GM21737 (cell line): Measurements from ENCODE around the gene OR1C1.
"Not testable (repeated sequence)": the region's sequence is repeated elsewhere in the genome, so short reads cannot be mapped to it uniquely, and the experiment has no call there.

Source experiments
- ATAC-seq: cut with Tn5 transposase; IDR thresholded peaks from one replicate; pipeline ENCODE4 v1.9.1; 2021; ENCODE audit warnings: mild to moderate bottlenecking, moderate library complexity; ENCODE audit not compliant: unreplicated experiment

The OR1C1 gene

DNA sequence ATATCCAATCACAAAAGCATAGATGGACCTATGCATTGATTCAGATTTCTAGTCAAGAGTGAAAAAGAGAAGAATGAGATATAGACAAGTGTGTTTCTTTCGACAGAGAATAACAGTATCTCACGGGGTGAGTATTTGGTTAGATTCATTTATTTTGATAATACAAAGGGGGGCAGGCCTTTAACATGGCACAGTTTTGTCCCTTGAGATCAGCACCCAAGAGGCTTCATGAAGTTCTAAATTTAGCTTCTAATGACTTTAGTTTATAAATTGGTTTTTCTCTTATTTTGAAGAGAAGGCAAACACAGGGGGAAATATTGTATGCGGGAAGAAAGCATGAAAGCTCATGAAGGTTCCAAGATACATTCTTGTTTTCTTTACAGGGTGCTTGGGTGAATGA is at the start of gene OR1C1:
Gene OR1C1, minus strand, starts transcription at position 101 of the 400 bp plus-strand sequence. CDS start 2,150 bp downstream, outside the sequence.
- no peak for ATAC-seq

- ATAC-seq, result no peak
Measured at GRCh38 chr1:247797518-247797917, 37.2 kb upstream of the OR1C1 start.

- no peak for ATAC-seq
Measured at GRCh38 chr1:247769603-247770002, 9.2 kb upstream of the OR1C1 start.

- ATAC-seq, result not testable (repeated sequence)
Measured at GRCh38 chr1:247754311-247754710, 6.0 kb downstream of the OR1C1 start.

GRCh38 chr1:247749870-247750269 is 10.5 kb downstream of the OR1C1 start:
- no peak for ATAC-seq

DNA sequence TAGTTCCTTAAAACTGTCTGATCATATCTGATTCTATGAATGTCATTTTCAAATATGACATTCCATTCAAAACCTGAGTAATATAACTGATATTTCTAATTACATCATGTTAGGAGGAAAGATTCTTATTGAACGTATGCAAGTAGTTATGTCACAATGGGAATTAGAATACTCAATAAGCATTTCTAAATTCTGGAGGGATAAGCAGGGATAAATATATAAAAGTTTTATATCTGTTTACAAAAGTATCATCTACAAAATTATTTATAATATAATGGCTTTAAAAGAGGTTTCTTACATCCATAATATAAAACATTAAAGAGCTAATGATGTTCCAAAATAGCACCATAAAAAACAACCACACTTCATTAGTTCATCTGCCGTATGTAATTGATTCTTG is 12.3 kb downstream of the OR1C1 start, which contains the start of gene OR14A2:
Gene OR14A2, minus strand, starts transcription at position 101 of the 400 bp plus-strand sequence.
- no peak for ATAC-seq

GRCh38 chr1:247747616-247748015 is 12.7 kb downstream of the OR1C1 start:
- no peak for ATAC-seq

DNA sequence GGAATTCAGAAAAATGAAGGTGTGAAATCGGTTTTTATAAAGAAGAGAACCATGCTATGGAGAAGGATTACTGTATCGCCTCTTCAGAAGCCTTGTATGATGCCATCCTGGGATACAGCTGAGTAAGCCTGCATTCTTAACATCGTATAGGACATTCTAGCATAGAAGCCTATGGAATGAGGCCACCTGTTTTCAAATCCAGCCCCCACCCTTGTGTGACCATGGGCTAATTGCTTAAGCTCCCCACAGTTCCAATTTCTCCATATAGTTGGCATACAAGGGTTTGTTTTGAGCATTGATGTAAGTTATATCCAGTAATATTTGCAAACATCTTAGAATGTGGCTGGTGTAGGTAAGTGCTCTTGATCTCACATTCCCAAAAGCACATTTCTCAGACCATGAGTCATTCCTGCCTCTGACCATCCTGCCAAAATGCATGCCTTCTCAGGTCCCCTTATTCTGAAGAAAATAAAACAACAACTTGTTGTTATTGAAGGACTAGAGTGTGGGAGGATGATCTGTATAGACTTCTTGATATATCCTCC is 13.9 kb downstream of the OR1C1 start:
- ATAC-seq, result no peak

- not testable (repeated sequence) for ATAC-seq
Measured at GRCh38 chr1:247742215-247742760, 18.1 kb downstream of the OR1C1 start.

DNA sequence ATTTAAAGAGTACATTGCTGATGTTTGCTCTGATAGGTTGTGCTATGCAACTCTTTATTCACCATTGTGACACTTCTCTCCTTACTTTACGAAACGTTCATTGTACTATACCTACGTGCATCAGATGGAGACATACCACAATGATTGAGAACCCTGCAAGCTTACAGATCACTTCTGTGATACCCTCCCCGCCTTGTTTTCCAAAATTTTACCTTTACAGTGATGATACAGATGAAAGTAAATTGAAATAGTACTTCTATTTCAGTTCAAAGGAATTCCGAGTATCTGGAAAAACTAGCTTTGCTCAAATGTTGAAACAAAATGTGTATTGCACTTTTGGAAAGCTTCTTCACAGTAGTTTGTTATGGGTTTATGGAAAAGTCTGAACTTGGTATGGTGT is 18.6 kb downstream of the OR1C1 start:
- no peak for ATAC-seq

DNA sequence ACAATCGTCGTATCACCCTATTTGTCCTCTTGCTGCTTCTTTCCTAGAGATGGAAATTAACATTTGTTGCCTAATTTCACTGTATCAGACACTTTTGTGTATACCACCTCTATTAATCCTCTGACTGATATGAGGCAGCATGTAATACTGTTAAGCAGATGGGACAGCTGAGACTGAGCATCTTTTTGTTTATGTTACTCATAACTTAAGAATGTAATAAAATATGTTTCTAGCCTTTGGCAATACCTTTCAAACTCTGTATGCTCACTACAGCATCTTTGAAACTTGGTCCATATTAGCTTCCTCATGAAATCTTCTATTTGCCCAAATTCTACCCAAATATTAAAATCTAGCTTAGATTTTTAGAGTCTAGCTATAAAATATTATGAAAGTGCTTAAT is 19.6 kb downstream of the OR1C1 start:
- no peak for ATAC-seq

- ATAC-seq, result no peak
Measured at GRCh38 chr1:247738315-247738714, 22.0 kb downstream of the OR1C1 start, which contains the start of gene OR14K1. OR14K1 (plus strand) TSS chr1:247738615; CDS start chr1:247738615, 0 bp downstream.

GRCh38 chr1:247721222-247721621 is 39.1 kb downstream of the OR1C1 start:
- no peak for ATAC-seq

GRCh38 chr1:247716546-247716945 is 43.8 kb downstream of the OR1C1 start, which contains the start of gene OR6F1:
OR6F1 (minus strand) TSS chr1:247716646; CDS start chr1:247712755, 3,891 bp downstream.
- ATAC-seq, result no peak

GRCh38 chr1:247713753-247714152 is 46.6 kb downstream of the OR1C1 start:
- no peak for ATAC-seq

- not testable (repeated sequence) for ATAC-seq
Measured at GRCh38 chr1:247710681-247711080, 49.7 kb downstream of the OR1C1 start.
